Stimulated activated CD4-positive, alpha-beta T cell treated with anti-CD3 and anti-CD28 coated beads, Interleukin-12 subunit alpha, Interleukin-12 subunit beta, amount 100 ng/mL, for 4 hours (primary cell): Measurements from ENCODE around the gene RNF212B.

Source experiments
- DNase-seq: peaks from one replicate; pipeline ENCODE4 v3.0.0-alpha.2; 2020

Gene RNF212B

GRCh38 chr14:23297611-23298277, 60.0 kb downstream of the RNF212B start:
- no peak for DNase-seq

- no peak for DNase-seq
Measured at GRCh38 chr14:23299211-23299957, 61.6 kb downstream of the RNF212B start.

- DNase-seq = no peak
Measured at GRCh38 chr14:23299986-23300686, 62.4 kb downstream of the RNF212B start.

- DNase-seq = peak; percentile 16
Measured at GRCh38 chr14:23300687-23301223, 63.0 kb downstream of the RNF212B start.

- peak; percentile 96 for DNase-seq
Measured at GRCh38 chr14:23301288-23301968, 63.7 kb downstream of the RNF212B start.

- DNase-seq = no peak
Measured at GRCh38 chr14:23301969-23302289, 64.2 kb downstream of the RNF212B start.

- DNase-seq = peak; percentile 83
Measured at GRCh38 chr14:23302290-23303225, 64.8 kb downstream of the RNF212B start, which contains the start of gene PPP1R3E. TSS of gene PPP1R3E (minus strand) at chr14:23302859. CDS start at chr14:23302576, 283 bp downstream.

- no peak for DNase-seq
Measured at GRCh38 chr14:23306412-23307145, 68.8 kb downstream of the RNF212B start, which contains the start of gene BCL2L2. TSS of gene BCL2L2 (plus strand) at chr14:23306833. CDS start at chr14:23307768, 935 bp downstream.

GRCh38 chr14:23307146-23307530, 69.4 kb downstream of the RNF212B start:
- DNase-seq = no peak

GRCh38 chr14:23307687-23308644, 70.2 kb downstream of the RNF212B start:
- DNase-seq = no peak

GRCh38 chr14:23308721-23309445, 71.1 kb downstream of the RNF212B start:
- DNase-seq = no peak

GRCh38 chr14:23310546-23310945, 72.8 kb downstream of the RNF212B start:
- no peak for DNase-seq

- DNase-seq = no peak
Measured at GRCh38 chr14:23316300-23316699, 78.6 kb downstream of the RNF212B start.

- no peak for DNase-seq
Measured at GRCh38 chr14:23319746-23320583, 82.2 kb downstream of the RNF212B start.

GRCh38 chr14:23320584-23321571, 83.1 kb downstream of the RNF212B start, which contains the start of gene PABPN1:
TSS of gene PABPN1 (plus strand) at chr14:23321457. CDS start at chr14:23321470, 13 bp downstream.
- peak; percentile 92 for DNase-seq
